Measurements from ENCODE around the gene GRHL3. TPM values are rescaled to one million over a fixed set of nuclear protein-coding genes. Genes with fewer than 3 reads are reported as not detected.

GRHL3 gene
- polyA plus RNA-seq, 6 donors from 2014 or later, result not detected

- H3K4me3 Mint-ChIP-seq, result peak overlapping the region in 4 of 8 donors; percentile 1 to 77 (median 56)
Observed at GRCh38 chr1:24392982-24393650, 74.0 kb downstream of the GRHL3 start.

GRCh38 chr1:24393892-24394291 lies 74.7 kb downstream of the GRHL3 start:
- H3K36me3 Mint-ChIP-seq, result peaks cover 0 to 5% of the 10 kb centered on the region in 2 donors
- no peaks in the 10 kb centered on the region for H3K9me3 Mint-ChIP-seq
- peak overlapping the region in 1 of 6 donors; percentile 94 for H3K27ac Mint-ChIP-seq
- ATAC-seq (ENCODE audit: low read depth in 2 of 2) (no peak), DNase-seq (no peak)
- peaks cover 26 to 32% (median 30%) of the 10 kb centered on the region in 3 donors for H3K4me1 Mint-ChIP-seq
- no peaks in the 10 kb centered on the region for H3K27me3 Mint-ChIP-seq
- H3K4me3 Mint-ChIP-seq, result no peak overlapping the region

More at GRCh38 chr1:24392982-24393650, 74.0 kb downstream of the GRHL3 start:
- Mint-ChIP-seq H3K4me1 (peaks cover 26 to 32% (median 30%) of the 10 kb centered on the region in 3 donors), H3K27ac (peak overlapping the region in 5 of 6 donors; percentile 70 to 100 (median 96)), H3K27me3 (no peaks in the 10 kb centered on the region), H3K36me3 (peaks cover 0 to 5% of the 10 kb centered on the region in 2 donors), H3K9me3 (no peaks in the 10 kb centered on the region)
- peak; percentile 17 to 32 for ATAC-seq (ENCODE audit: low read depth in 2 of 2)
- DNase-seq, result no peak

- Mint-ChIP-seq H3K27ac (no peak overlapping the region), H3K4me3 (no peak overlapping the region), H3K9me3 (no peaks in the 10 kb centered on the region), H3K36me3 (peaks cover 0 to 5% of the 10 kb centered on the region in 2 donors), H3K27me3 (no peaks in the 10 kb centered on the region), H3K4me1 (no peaks in the 10 kb centered on the region)
- no peak for ATAC-seq (ENCODE audit: low read depth in 2 of 2)
- DNase-seq, result no peak
Observed at GRCh38 chr1:24400065-24400464, 80.9 kb downstream of the GRHL3 start.

- H3K4me3 Mint-ChIP-seq, result no peak overlapping the region
- no peaks in the 10 kb centered on the region for H3K27me3 Mint-ChIP-seq
- H3K4me1 Mint-ChIP-seq, result peaks cover 0 to 4% (median 0%) of the 10 kb centered on the region in 3 donors
- ATAC-seq (ENCODE audit: low read depth in 2 of 2) (no peak), DNase-seq (no peak)
- H3K9me3 Mint-ChIP-seq, result peaks cover 0 to 5% (median 0%) of the 10 kb centered on the region in 7 donors
- H3K27ac Mint-ChIP-seq, result no peak overlapping the region
- H3K36me3 Mint-ChIP-seq, result peaks cover 0 to 5% of the 10 kb centered on the region in 2 donors
Observed at GRCh38 chr1:24403806-24404205, 84.6 kb downstream of the GRHL3 start.

Other genes with a start within 250 kb of the GRHL3 start
- gene MYOM3, start 207.2 kb upstream of the GRHL3 start, polyA plus RNA-seq (ENCODE audit: low read depth in 6 of 6), result not detected
- not detected for gene IL22RA1, start 176.2 kb upstream of the GRHL3 start, polyA plus RNA-seq (ENCODE audit: low read depth in 6 of 6)
- gene IFNLR1, start 132.1 kb upstream of the GRHL3 start, polyA plus RNA-seq (ENCODE audit: low read depth in 6 of 6), result 10 to 100 TPM in 5 of 6 donors, 1 to 10 TPM in 1; 7.4 to 17.2 (median 12.7) TPM
- gene STPG1, start 94.4 kb downstream of the GRHL3 start, polyA plus RNA-seq (ENCODE audit: low read depth in 6 of 6), result 1 to 10 TPM; 3.1 to 8.7 (median 3.9) TPM
- 10 to 100 TPM; 18.3 to 39.8 (median 26.4) TPM for gene NIPAL3, start 96.4 kb downstream of the GRHL3 start, polyA plus RNA-seq (ENCODE audit: low read depth in 6 of 6)
- 10 to 100 TPM; 25.2 to 38.3 (median 32.0) TPM for gene RCAN3, start 183.5 kb downstream of the GRHL3 start, polyA plus RNA-seq (ENCODE audit: low read depth in 6 of 6)
- gene NCMAP, start 236.7 kb downstream of the GRHL3 start, polyA plus RNA-seq (ENCODE audit: low read depth in 6 of 6), result not detected